ENCODE results near the gene MAD1L1. TPM values are rescaled to one million over a fixed set of nuclear protein-coding genes. Genes with fewer than 3 reads are reported as not detected.

The MAD1L1 gene
- total and polyA plus RNA-seq, 2 of the 8 experiments (the other 6 are each of a cell fraction or from before 2014, with no cell fraction given), result 40.4 to 44.6 TPM

GRCh38 chr7:1973321-1974251, 259.2 kb downstream of the MAD1L1 start:
- Histone ChIP-seq H4K20me1 (replicated peaks in 1 of 2; ENCODE audit: control insufficient read depth in 1 of 2, insufficient read depth in 2 of 2, low read length in 2 of 2) (peaks cover 0 to 1% of the 10 kb centered on the region in 2 experiments), H3K27me3 (replicated peaks in 1 of 4; ENCODE audit: control insufficient read depth in 3 of 4, extremely low read depth in 1 of 4, insufficient read depth in 3 of 4, low read length in 3 of 4) (no peaks in the 10 kb centered on the region), H2AFZ (ENCODE audit: low read length) (no peak overlapping the region), H3K79me2 (ENCODE audit: control insufficient read depth in 1 of 2, insufficient read depth in 2 of 2, low read length in 2 of 2) (no peaks in the 10 kb centered on the region), H4K91ac (replicated peaks; ENCODE audit: insufficient read length, low read length) (no peak overlapping the region), H3K56ac (replicated peaks; ENCODE audit: insufficient read length, low read depth, low read length) (no peak overlapping the region), H3K79me1 (ENCODE audit: low read depth, low read length) (no peaks in the 10 kb centered on the region), H3K9ac (replicated peaks in 1 of 4; ENCODE audit: extremely low read depth in 1 of 4, low read depth in 3 of 4, low read length in 3 of 4) (no peak overlapping the region), H3K23me2 (ENCODE audit: low read depth, low read length) (no peaks in the 10 kb centered on the region), H2BK120ac (replicated peaks; ENCODE audit: low read depth, low read length) (no peak overlapping the region), H3K4me1 (replicated peaks in 1 of 4; ENCODE audit: control insufficient read depth in 3 of 4, insufficient read depth in 4 of 4, low read length in 3 of 4) (no peaks in the 10 kb centered on the region), H2AK5ac (ENCODE audit: low read depth, low read length) (no peak overlapping the region), H4K8ac (ENCODE audit: extremely low read depth, insufficient read depth, low read length) (peak overlapping the region; percentile 25; the same call in 1 of the 2 replicates), H4K5ac (ENCODE audit: insufficient read length, low read depth, low read length) (no peak overlapping the region), H3K14ac (ENCODE audit: insufficient read length) (no peak overlapping the region), H3K4ac (replicated peaks; ENCODE audit: insufficient read length, low read depth, low read length) (no peak overlapping the region), H2BK20ac (ENCODE audit: low read length) (no peak overlapping the region), H3K9me3 (ENCODE audit: insufficient read depth in 2 of 2, low read depth in 1 of 2, low read length in 1 of 2) (peaks cover 8 to 18% of the 10 kb centered on the region in 2 experiments), H3K4me2 (ENCODE audit: insufficient read depth in 1 of 2, low read depth in 2 of 2, low read length in 2 of 2) (no peak overlapping the region), H3K4me3 (ENCODE audit: extremely low read depth in 1 of 4, insufficient read depth in 2 of 4, low read depth in 3 of 4, low read length in 4 of 4) (no peak overlapping the region), H3K18ac (ENCODE audit: extremely low read depth, low read length) (no peak overlapping the region; the same call in 1 of the 2 replicates), H2BK12ac (ENCODE audit: low read depth, low read length) (no peak overlapping the region), H3K27ac (ENCODE audit: low read depth, low read length) (no peak overlapping the region), H2BK15ac (ENCODE audit: low read length) (no peak overlapping the region), H3K36me3 (ENCODE audit: control insufficient read depth in 2 of 4, insufficient read depth in 4 of 4, low read length in 3 of 4) (peaks cover 0 to 12% (median 6%) of the 10 kb centered on the region in 4 experiments; a peak in 3 of 8 replicates), H2BK5ac (ENCODE audit: low read depth, low read length) (peak overlapping the region; percentile 24; the same call in 1 of the 2 replicates), H3K23ac (ENCODE audit: insufficient read length) (no peak overlapping the region)
- ChIA-PET POLR2A (ENCODE audit: partially characterized antibody) (no interaction called here), CTCF (ENCODE audit: partially characterized antibody) (interaction anchor here (0.7 kb wide), 1 partner anchor 106 kb away, joined by 3 read pairs; no protein-coding TSS in a partner anchor)
- no peak for FAIRE-seq
- 98% methylated on average over 22 of the region's 33 CpGs; no CpG with 5 or more reads in 1 of the 2 experiments for WGBS, 2 experiments (ENCODE audit: extremely low coverage in 1 of 2, insufficient coverage in 1 of 2, insufficient read length in 1 of 2, insufficient replicate concordance in 2 of 2, low coverage in 1 of 2, low lambda C conversion rate in 2 of 2, missing lambda C conversion rate in 1 of 2)
- no peak for DNase-seq (ENCODE audit: low read depth in 1 of 2, low spot score in 2 of 2)
